ENCODE results near the gene DYSF.

- TF ChIP-seq CTCF (IDR thresholded peaks at IDR 0.05) (no peak), POLR2A (IDR thresholded peaks at IDR 0.05) (no peak)
Measured at GRCh38 chr2:71494091-71494490, 40.7 kb downstream of the DYSF start.
